Measurements from ENCODE around the gene YPEL4.

YPEL4 gene

DNA sequence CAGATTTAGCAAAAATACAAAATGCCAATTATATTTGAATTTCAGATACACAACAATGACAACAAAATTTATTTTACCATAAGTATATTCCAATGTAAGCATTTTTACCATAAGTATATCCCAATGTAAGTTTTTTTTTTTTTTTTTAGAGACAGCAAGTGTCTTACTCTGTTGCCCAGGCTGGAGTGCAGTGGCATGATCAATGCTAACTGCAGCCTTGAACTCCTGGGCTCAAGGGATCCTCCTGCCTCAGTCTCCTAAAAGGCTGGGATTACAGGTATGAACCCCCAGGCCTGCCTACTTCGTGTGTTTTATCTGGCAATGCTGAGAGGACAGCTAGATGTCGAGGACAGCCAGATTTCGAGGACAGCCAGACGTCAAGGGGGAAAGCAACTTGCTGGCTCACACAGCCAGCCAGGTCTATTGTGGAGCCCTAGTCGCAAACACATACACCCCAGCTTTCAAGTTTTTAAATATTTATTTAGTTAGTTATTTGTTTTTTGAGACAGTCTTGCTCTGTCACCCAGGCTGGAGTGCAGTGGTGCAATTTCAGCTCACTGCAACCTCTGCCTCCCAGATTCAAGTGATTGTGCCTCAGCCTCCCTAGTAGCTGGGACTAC, 53.3 kb downstream of the YPEL4 start:
- H3K27me3 ChIP-seq (ENCODE audit: control insufficient read depth in 1 of 2, insufficient read depth in 1 of 2, low read length in 2 of 2) = peaks cover 0 to 17% of the 10 kb centered on the region in 2 experiments
- no peak overlapping the region for H2AK5ac ChIP-seq (ENCODE audit: low read length, severe bottlenecking)
- no peak overlapping the region for H2BK12ac ChIP-seq (ENCODE audit: low read length in 2 of 2)
- H2AFZ ChIP-seq (ENCODE audit: low read depth, low read length) = no peak overlapping the region
- no peak overlapping the region for H4K91ac ChIP-seq (ENCODE audit: low read length)
- H3K4ac ChIP-seq (ENCODE audit: low read depth in 1 of 2, low read length in 2 of 2) = no peak overlapping the region
- peaks cover 3 to 12% of the 10 kb centered on the region in 2 experiments for H3K36me3 ChIP-seq (ENCODE audit: control insufficient read depth in 1 of 2, insufficient read depth in 2 of 2, low read depth in 1 of 2, low read length in 2 of 2)
- no peak overlapping the region for H3K18ac ChIP-seq (ENCODE audit: low read depth in 1 of 2, low read length in 2 of 2)
- peaks cover 1% of the 10 kb centered on the region for H3K79me1 ChIP-seq (replicated peaks; ENCODE audit: low read length, poor library complexity, severe bottlenecking)
- no peaks in the 10 kb centered on the region for H3K9me3 ChIP-seq (ENCODE audit: control insufficient read depth, low read length)
- H3K4me2 ChIP-seq (ENCODE audit: low read length, poor library complexity, severe bottlenecking) = no peak overlapping the region
- no peak overlapping the region for H4K8ac ChIP-seq (ENCODE audit: low read length)
- no peak overlapping the region for H3K27ac ChIP-seq (ENCODE audit: low read length, poor library complexity, severe bottlenecking)
- peak overlapping the region; percentile 89 for H3K9ac ChIP-seq (ENCODE audit: low read length)
- no peak overlapping the region for H3K23ac ChIP-seq (ENCODE audit: low read length in 2 of 2)
- H2BK120ac ChIP-seq (ENCODE audit: low read depth, low read length) = no peak overlapping the region
- 86% methylated on average over 4 of the region's 5 CpGs for WGBS
- no peak overlapping the region for H3K4me3 ChIP-seq (ENCODE audit: insufficient read depth in 1 of 2, low read depth in 1 of 2, low read length in 2 of 2)
- H3K4me1 ChIP-seq (ENCODE audit: control insufficient read depth, insufficient read depth, low read depth, low read length) = peaks cover 8% of the 10 kb centered on the region
- no peak overlapping the region for H2BK5ac ChIP-seq (ENCODE audit: low read depth, low read length, poor library complexity, severe bottlenecking)
- H3K14ac ChIP-seq (ENCODE audit: low read length in 2 of 2) = no peak overlapping the region
- DNase-seq = no peak
- no peak overlapping the region for H2BK15ac ChIP-seq (ENCODE audit: low read depth, poor library complexity, severe bottlenecking)

Small RNA genes lying within 50 kb of the gene (small RNA-seq; reads per million reads assigned to genes)
- gene MIR130A (ENCODE audit: low read depth) = 5,874 reads per million, percentile 99 among the genes with 10 or more reads in this experiment

All from mesenchymal stem cell (in vitro differentiated cells and primary cell).